Measurements from ENCODE around the gene GCK. TPM values are rescaled to one million over a fixed set of nuclear protein-coding genes. Genes with fewer than 3 reads are reported as not detected.
"Not testable (repeated sequence)": the region's sequence is repeated elsewhere in the genome, so short reads cannot be mapped to it uniquely, and the experiment has no call there.

GCK gene
- total RNA-seq, 1 donor from 2014 or later, result 0.47 TPM

GRCh38 chr7:44182827-44183226, 6.4 kb downstream of the GCK start:
- no peak for TF ChIP-seq CTCF (IDR thresholded peaks at IDR 0.05)
- H3K9me3 ChIP-seq, result peaks cover 5% of the 10 kb centered on the region
- H3K27ac ChIP-seq, result no peak overlapping the region
- H3K4me3 ChIP-seq, result no peak overlapping the region
- intact Hi-C loops (cut with DNase I), result no loop called here
- DNase-seq (no peak), ATAC-seq (no peak)
- H3K4me1 ChIP-seq, result no peaks in the 10 kb centered on the region
- H3K27me3 ChIP-seq (ENCODE audit: low read depth), result peaks cover 3% of the 10 kb centered on the region
- H3K36me3 ChIP-seq, result no peaks in the 10 kb centered on the region

GRCh38 chr7:44180631-44181030, 8.6 kb downstream of the GCK start:
- Histone ChIP-seq H3K27me3 (ENCODE audit: low read depth) (peaks cover 17% of the 10 kb centered on the region), H3K36me3 (no peaks in the 10 kb centered on the region), H3K27ac (no peak overlapping the region), H3K4me3 (no peak overlapping the region), H3K4me1 (no peaks in the 10 kb centered on the region), H3K9me3 (peaks cover 5% of the 10 kb centered on the region)
- ATAC-seq (no peak), DNase-seq (no peak)
- intact Hi-C loops (cut with DNase I), result no loop called here
- no peak for TF ChIP-seq CTCF (IDR thresholded peaks at IDR 0.05)

- no peaks in the 10 kb centered on the region for H3K4me1 ChIP-seq
- no peak for TF ChIP-seq CTCF (IDR thresholded peaks at IDR 0.05)
- no peaks in the 10 kb centered on the region for H3K36me3 ChIP-seq
- H3K27ac ChIP-seq, result no peak overlapping the region
- peaks cover 17% of the 10 kb centered on the region for H3K27me3 ChIP-seq (ENCODE audit: low read depth)
- intact Hi-C loops (cut with DNase I), result no loop called here
- H3K4me3 ChIP-seq, result no peak overlapping the region
- ATAC-seq (no peak), DNase-seq (no peak)
- H3K9me3 ChIP-seq, result peaks cover 3% of the 10 kb centered on the region
Measured at GRCh38 chr7:44177570-44178131, 11.6 kb downstream of the GCK start.

- no peaks in the 10 kb centered on the region for H3K36me3 ChIP-seq
- ATAC-seq (no peak), DNase-seq (no peak)
- TF ChIP-seq CTCF (IDR thresholded peaks at IDR 0.05), result no peak
- no peaks in the 10 kb centered on the region for H3K9me3 ChIP-seq
- no peaks in the 10 kb centered on the region for H3K4me1 ChIP-seq
- H3K4me3 ChIP-seq, result no peak overlapping the region
- intact Hi-C loops (cut with DNase I), result no loop called here
- no peak overlapping the region for H3K27ac ChIP-seq
- H3K27me3 ChIP-seq (ENCODE audit: low read depth), result peaks cover 17% of the 10 kb centered on the region
Measured at GRCh38 chr7:44176486-44176885, 12.8 kb downstream of the GCK start.

GRCh38 chr7:44175730-44176129, 13.5 kb downstream of the GCK start:
- ATAC-seq (no peak), DNase-seq (no peak)
- Histone ChIP-seq H3K4me1 (no peaks in the 10 kb centered on the region), H3K36me3 (no peaks in the 10 kb centered on the region), H3K27me3 (ENCODE audit: low read depth) (peaks cover 17% of the 10 kb centered on the region), H3K9me3 (no peaks in the 10 kb centered on the region), H3K27ac (no peak overlapping the region), H3K4me3 (no peak overlapping the region)
- intact Hi-C loops (cut with DNase I), result no loop called here
- TF ChIP-seq CTCF (IDR thresholded peaks at IDR 0.05), result no peak

- H3K4me1 ChIP-seq; ATAC-seq; H3K27ac ChIP-seq; H3K36me3 ChIP-seq; intact Hi-C loops (cut with DNase I); H3K4me3 ChIP-seq; DNase-seq; H3K9me3 ChIP-seq: not testable (repeated sequence)
- H3K27me3 ChIP-seq (ENCODE audit: low read depth), result peaks cover 17% of the 10 kb centered on the region
Measured at GRCh38 chr7:44174694-44174948, 14.6 kb downstream of the GCK start.

All from lower lobe of right lung (tissue), 2 donors.